K562 (cell line): ENCODE data around the gene TRMT2A. TPM values are rescaled to one million over a fixed set of nuclear protein-coding genes. Genes with fewer than 3 reads are reported as not detected.
A peak's percentile ranks its signal among the peaks of the same experiment; 100 is the strongest.

ENCODE experiments used
- ARHGAP35 ChIP-seq: fragments of 450-650 bp; IDR thresholded peaks from 2 replicates; pipeline ENCODE4 v1.6.1; 2018; ENCODE audit not compliant: partially characterized antibody
- CAMTA2 ChIP-seq: fragments of 250-450 bp; sonication (Bioruptor Pico); conservative IDR thresholded peaks from 2 replicates; pipeline ENCODE4 v1.5.1; 2022
- FOXK2 ChIP-seq, 2 experiments: fragments of 450-650 bp; IDR thresholded peaks in 1 of 2; conservative IDR thresholded peaks in 1 of 2; 2 replicates each; pipeline ENCODE4 v1.6.1; 2016; ENCODE audit warnings: low read depth in 2 of 2, mild to moderate bottlenecking in 1 of 2
- HDAC2 ChIP-seq: fragments of 450-650 bp; IDR thresholded peaks from 2 replicates; pipeline ENCODE4 v1.6.1; 2016; ENCODE audit warnings: mild to moderate bottlenecking
- IRF1 ChIP-seq: sonication (generic); formaldehyde crosslinking; IDR thresholded peaks from 2 replicates; pipeline ENCODE4 v1.8.0; 2022; ENCODE audit warnings: missing genetic modification reagents, mild to moderate bottlenecking, borderline replicate concordance
- KLF1 ChIP-seq: fragments of 450-650 bp; IDR thresholded peaks from 2 replicates; pipeline ENCODE4 v1.6.1; 2016; ENCODE audit warnings: missing genetic modification characterization, missing compliant biosample characterization
- MTA3 ChIP-seq: fragments of 450-650 bp; formaldehyde crosslinking; IDR thresholded peaks from 2 replicates; pipeline ENCODE4 v1.6.1; 2017; ENCODE audit warnings: mild to moderate bottlenecking, borderline replicate concordance
- MTF1 ChIP-seq: fragments of 250-450 bp; sonication (Bioruptor Pico); IDR thresholded peaks from 2 replicates; pipeline ENCODE4 v1.9.0; 2021; ENCODE audit warnings: moderate library complexity, mild to moderate bottlenecking, inconsistent platforms, borderline replicate concordance
- PCBP1 ChIP-seq: fragments of 200-400 bp; formaldehyde crosslinking; IDR thresholded peaks from 2 replicates; pipeline ENCODE4 v1.6.1; 2018; ENCODE audit warnings: mild to moderate bottlenecking, low read depth, low read length; ENCODE audit not compliant: poor library complexity, severe bottlenecking
- PRPF4 ChIP-seq: fragments of 200-400 bp; formaldehyde crosslinking; IDR thresholded peaks from one replicate; pipeline ENCODE4 v1.6.1; 2017; ENCODE audit warnings: low read length, low read depth, mild to moderate bottlenecking; ENCODE audit not compliant: insufficient read depth, poor library complexity, severe bottlenecking
- RBBP5 ChIP-seq: fragments of 200-600 bp; sonication (generic); IDR thresholded peaks from 2 replicates; pipeline ENCODE4 v1.6.1; 2012; ENCODE audit warnings: borderline replicate concordance, mild to moderate bottlenecking, low read length, control low read depth, inconsistent platforms; ENCODE audit not compliant: insufficient read depth, poor library complexity, severe bottlenecking
- RBM15 ChIP-seq: fragments of 200-400 bp; formaldehyde crosslinking; IDR thresholded peaks from 2 replicates; pipeline ENCODE4 v1.6.1; 2018; ENCODE audit warnings: mild to moderate bottlenecking, low read length, moderate library complexity; ENCODE audit not compliant: insufficient read depth
- RBM34 ChIP-seq: fragments of 200-400 bp; formaldehyde crosslinking; IDR thresholded peaks from 2 replicates; pipeline ENCODE4 v1.6.1; 2018; ENCODE audit warnings: low read length, borderline replicate concordance; ENCODE audit not compliant: insufficient read depth
- TAF15 ChIP-seq: fragments of 200-400 bp; formaldehyde crosslinking; IDR thresholded peaks from 2 replicates; pipeline ENCODE4 v1.6.1; 2017; ENCODE audit warnings: mild to moderate bottlenecking, low read depth, low read length, moderate library complexity
- THAP12 ChIP-seq: fragments of 250-450 bp; sonication (Bioruptor Pico); IDR thresholded peaks from 2 replicates; pipeline ENCODE4 v1.9.0; 2021; ENCODE audit warnings: mild to moderate bottlenecking, inconsistent platforms
- ZBED1 ChIP-seq: IDR thresholded peaks from 2 replicates; pipeline ENCODE4 v1.6.1; 2014
- ZNF408 ChIP-seq: fragments of 250-450 bp; sonication (Bioruptor Pico); IDR thresholded peaks from 2 replicates; pipeline ENCODE4 v1.4.0; 2020; ENCODE audit warnings: low read depth, mild to moderate bottlenecking, moderate library complexity
- ZNF449 ChIP-seq: fragments of 250-450 bp; sonication (Bioruptor Pico); IDR thresholded peaks from 2 replicates; pipeline ENCODE4 v1.8.0; 2022; ENCODE audit warnings: moderate library complexity, mild to moderate bottlenecking, inconsistent platforms
- ZNF707 ChIP-seq: fragments of 250-450 bp; sonication (Bioruptor Pico); conservative IDR thresholded peaks from 2 replicates; pipeline ENCODE4 v1.8.0; 2022; ENCODE audit warnings: inconsistent platforms, mild to moderate bottlenecking, moderate library complexity
- ZNF766 ChIP-seq: fragments of 200-800 bp; sonication (Bioruptor generic); conservative IDR thresholded peaks from 2 replicates; pipeline ENCODE4 v1.6.1; 2016; ENCODE audit warnings: missing genetic modification characterization, missing compliant biosample characterization
- polyA plus RNA-seq, 8 experiments: library from polyadenylated mRNA; depleted of rRNA in 4 of 8; stranded (reverse) in 5 of 8; unstranded in 3 of 8; fragments of >200 nt; fragmentation: Nextera tagmentation in 2 of 8; fragmentation: Illumina TruSeq in 1 of 8; extraction: Ambion mirVana in 2 of 8; extraction: Trizol in 1 of 8; gene quantifications; 2 replicates each; pipeline versions ENCODE4 v1.2.1 to v1.2.3, GENCODE V29; 2011 to 2014; ENCODE audit warnings: inconsistent platforms in 1 of 8, missing spikeins in 1 of 8
- total RNA-seq, 7 experiments: library from RNA; depleted of rRNA in 6 of 7; stranded (reverse); fragments of >200 nt in 6 of 7; fragmentation: Illumina TruSeq in 2 of 7; extraction: Trizol in 2 of 7; gene quantifications; 2 replicates each; pipeline versions ENCODE4 v1.2.1 to v1.2.3, GENCODE V29; 2011 to 2021; ENCODE audit warnings: low replicate concordance in 1 of 7
- TF ChIP-seq, protein P1 (sequence below): fragments of 450-650 bp; formaldehyde crosslinking; IDR thresholded peaks from 2 replicates; pipeline ENCODE4 v1.4.0; 2020; ENCODE audit warnings: mild to moderate bottlenecking, mixed read lengths

Gene TRMT2A
- total and polyA plus RNA-seq, 9 of the 15 experiments (the other 6 are each of a cell fraction or from before 2014, with no cell fraction given): 1.6 to 265 (median 140) TPM

DNA sequence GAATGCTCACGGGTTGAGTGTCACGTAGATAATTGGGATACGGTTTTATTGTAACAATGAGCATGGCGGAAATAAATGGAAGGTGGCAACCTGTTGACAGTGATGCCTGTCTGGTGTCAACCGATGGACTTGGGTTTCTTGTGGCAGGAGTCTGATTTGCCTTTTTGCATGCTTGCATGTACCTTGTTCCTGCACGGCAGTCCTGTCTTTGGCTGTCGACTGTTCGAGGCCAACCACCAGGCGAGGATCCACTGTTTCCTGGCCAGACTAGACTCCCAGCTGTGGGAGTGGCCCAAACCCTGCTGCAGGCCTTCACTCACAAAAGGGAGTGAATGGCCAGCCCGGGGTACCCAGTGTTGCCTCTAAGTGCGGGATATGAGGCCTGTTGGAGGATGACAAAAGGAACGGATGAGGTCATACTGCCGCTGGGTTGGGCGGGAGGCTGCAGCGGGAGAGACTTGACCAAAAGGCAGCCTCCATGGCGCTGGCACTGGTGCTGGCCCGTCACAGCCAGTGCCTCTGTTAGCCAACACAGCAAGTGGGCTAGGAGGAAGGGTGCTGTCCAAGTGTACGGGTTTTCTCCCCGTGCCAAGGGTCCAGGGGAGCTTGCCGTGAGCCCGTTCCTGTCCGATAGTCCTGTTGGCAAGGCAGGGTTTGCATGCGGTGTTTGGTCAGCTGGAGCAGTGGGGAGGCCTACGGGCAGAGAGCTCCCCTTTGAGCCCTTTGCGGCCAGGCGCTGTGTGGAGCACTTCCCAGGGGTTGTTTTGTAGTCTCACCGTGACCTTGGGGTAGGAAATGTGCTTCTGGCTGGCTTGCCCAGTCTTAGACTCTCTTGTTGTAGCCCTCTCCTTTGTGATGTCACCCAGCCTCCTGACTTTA is 36.0 kb downstream of the TRMT2A start (continued):
- peak; percentile 80; the same call in 1 of the 2 replicates for TF ChIP-seq CAMTA2 (CRISPR knock-in tag)
- TF ChIP-seq RBM15: no peak
- no peak for TF ChIP-seq MTA3
- TF ChIP-seq RBBP5: peak; percentile 69
- TF ChIP-seq ZNF707 (CRISPR knock-in tag): peak; percentile 46; the same call in 1 of the 2 replicates
- no peak for TF ChIP-seq IRF1 (CRISPR knock-in tag)
- no peak for TF ChIP-seq ARHGAP35
- no peak for TF ChIP-seq PRPF4
- 0 out of 2 replicates have a peak, but pooled peaks have one; percentile 46 for TF ChIP-seq ZNF408 (CRISPR knock-in tag)
- no peak for TF ChIP-seq RBM34
- no peak for TF ChIP-seq ZBED1
- TF ChIP-seq ZNF766: no peak
- peak; percentile 87 for TF ChIP-seq THAP12 (CRISPR knock-in tag)
- no peak for TF ChIP-seq TAF15
- no peak for TF ChIP-seq HDAC2
- no peak for TF ChIP-seq KLF1 (tag)
- 0 out of 2 replicates have a peak, but pooled peaks have one; percentile 11 for TF ChIP-seq ZNF449
- no peak for TF ChIP-seq FOXK2 (conservative IDR thresholded peaks at IDR 0.05 in 1 of 2, IDR thresholded peaks at IDR 0.05 in 1 of 2; ENCODE audit: low read depth in 2 of 2)
- TF ChIP-seq PCBP1: no peak
- TF ChIP-seq MTF1 (CRISPR knock-in tag): no peak; the same call in 1 of the 2 replicates
- TF ChIP-seq, protein P1, sequence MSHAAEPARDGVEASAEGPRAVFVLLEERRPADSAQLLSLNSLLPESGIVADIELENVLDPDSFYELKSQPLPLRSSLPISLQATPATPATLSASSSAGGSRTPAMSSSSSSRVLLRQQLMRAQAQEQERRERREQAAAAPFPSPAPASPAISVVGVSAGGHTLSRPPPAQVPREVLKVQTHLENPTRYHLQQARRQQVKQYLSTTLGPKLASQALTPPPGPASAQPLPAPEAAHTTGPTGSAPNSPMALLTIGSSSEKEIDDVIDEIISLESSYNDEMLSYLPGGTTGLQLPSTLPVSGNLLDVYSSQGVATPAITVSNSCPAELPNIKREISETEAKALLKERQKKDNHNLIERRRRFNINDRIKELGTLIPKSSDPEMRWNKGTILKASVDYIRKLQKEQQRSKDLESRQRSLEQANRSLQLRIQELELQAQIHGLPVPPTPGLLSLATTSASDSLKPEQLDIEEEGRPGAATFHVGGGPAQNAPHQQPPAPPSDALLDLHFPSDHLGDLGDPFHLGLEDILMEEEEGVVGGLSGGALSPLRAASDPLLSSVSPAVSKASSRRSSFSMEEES (CRISPR knock-in tag): peak; percentile 19; the same call in 1 of the 2 replicates
